Measurements from ENCODE around the gene ACSF2. TPM values are rescaled to one million over a fixed set of nuclear protein-coding genes. Genes with fewer than 3 reads are reported as not detected.

Gene ACSF2
- total and polyA plus RNA-seq, 2 experiments from 2014 or later: 43.1 to 47.9 TPM

DNA sequence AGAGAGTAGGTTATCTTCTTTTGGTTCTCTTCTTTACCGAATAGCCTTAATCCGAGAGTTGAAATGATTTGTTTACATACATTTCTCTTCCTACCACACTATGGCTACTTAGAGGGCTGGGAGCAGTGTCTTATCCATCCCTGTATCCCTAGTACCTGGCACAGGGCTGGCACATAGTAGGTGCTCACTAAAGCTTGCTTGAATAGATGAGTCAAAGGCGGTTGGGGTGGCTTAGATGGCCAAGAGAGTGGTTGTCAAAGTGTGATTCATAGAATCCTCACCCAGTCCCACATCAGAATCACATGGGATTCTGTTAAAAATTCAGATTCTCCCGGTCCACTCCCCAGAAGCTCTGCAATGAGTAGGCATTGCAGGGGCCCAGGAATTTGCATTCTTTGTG is 31.6 kb downstream of the ACSF2 start:
- Histone ChIP-seq H3K79me2 (peaks cover 9% of the 10 kb centered on the region), H3K9me2 (replicated peaks; ENCODE audit: insufficient read depth) (no peaks in the 10 kb centered on the region)
- TF ChIP-seq EZH2 (IDR thresholded peaks at IDR 0.05; ENCODE audit: borderline replicate concordance) (no peak), EZH2phosphoT487 (IDR thresholded peaks at IDR 0.05; ENCODE audit: low read depth, severe bottlenecking, unreplicated experiment) (no peak)
- TF ChIP-seq, protein P1, sequence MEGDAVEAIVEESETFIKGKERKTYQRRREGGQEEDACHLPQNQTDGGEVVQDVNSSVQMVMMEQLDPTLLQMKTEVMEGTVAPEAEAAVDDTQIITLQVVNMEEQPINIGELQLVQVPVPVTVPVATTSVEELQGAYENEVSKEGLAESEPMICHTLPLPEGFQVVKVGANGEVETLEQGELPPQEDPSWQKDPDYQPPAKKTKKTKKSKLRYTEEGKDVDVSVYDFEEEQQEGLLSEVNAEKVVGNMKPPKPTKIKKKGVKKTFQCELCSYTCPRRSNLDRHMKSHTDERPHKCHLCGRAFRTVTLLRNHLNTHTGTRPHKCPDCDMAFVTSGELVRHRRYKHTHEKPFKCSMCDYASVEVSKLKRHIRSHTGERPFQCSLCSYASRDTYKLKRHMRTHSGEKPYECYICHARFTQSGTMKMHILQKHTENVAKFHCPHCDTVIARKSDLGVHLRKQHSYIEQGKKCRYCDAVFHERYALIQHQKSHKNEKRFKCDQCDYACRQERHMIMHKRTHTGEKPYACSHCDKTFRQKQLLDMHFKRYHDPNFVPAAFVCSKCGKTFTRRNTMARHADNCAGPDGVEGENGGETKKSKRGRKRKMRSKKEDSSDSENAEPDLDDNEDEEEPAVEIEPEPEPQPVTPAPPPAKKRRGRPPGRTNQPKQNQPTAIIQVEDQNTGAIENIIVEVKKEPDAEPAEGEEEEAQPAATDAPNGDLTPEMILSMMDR (IDR thresholded peaks at IDR 0.05; ENCODE audit: poor library complexity): no peak

DNA sequence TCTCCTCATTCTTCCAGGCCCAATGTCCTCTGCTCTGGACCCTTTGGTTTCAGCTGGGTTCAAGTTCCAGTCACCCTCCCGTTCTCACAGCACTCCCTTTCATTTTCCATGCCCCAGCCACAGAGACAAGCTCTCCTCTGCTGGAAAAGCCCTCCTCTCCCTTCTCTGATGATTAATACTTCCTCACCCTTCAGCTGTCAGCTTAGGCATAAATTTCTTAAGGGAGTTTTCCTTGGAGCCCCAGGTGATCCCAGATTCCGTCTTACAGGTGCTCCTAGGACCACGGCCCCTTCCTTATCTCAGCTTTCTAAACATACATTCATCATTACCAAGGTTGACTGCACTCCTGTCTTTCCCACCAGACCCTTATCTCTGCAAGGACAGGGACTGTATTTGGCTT is 32.3 kb downstream of the ACSF2 start:
- Histone ChIP-seq H3K79me2 (peaks cover 3% of the 10 kb centered on the region), H3K27ac (peak overlapping the region; percentile 83), H3K27me3 (no peaks in the 10 kb centered on the region), H2AFZ (no peak overlapping the region), H3K4me3 (no peak overlapping the region), H3K36me3 (replicated peaks; ENCODE audit: insufficient read depth, low read depth) (no peaks in the 10 kb centered on the region), H3K9me2 (replicated peaks; ENCODE audit: insufficient read depth) (no peaks in the 10 kb centered on the region), H3K9me3 (ENCODE audit: low read depth) (no peaks in the 10 kb centered on the region), H3K4me1 (ENCODE audit: insufficient read depth) (peaks cover 12% of the 10 kb centered on the region), H3K4me2 (no peak overlapping the region), H4K20me1 (ENCODE audit: insufficient read depth, poor library complexity, severe bottlenecking) (no peaks in the 10 kb centered on the region)
- TF ChIP-seq EZH2 (IDR thresholded peaks at IDR 0.05; ENCODE audit: borderline replicate concordance) (no peak), EZH2phosphoT487 (IDR thresholded peaks at IDR 0.05; ENCODE audit: low read depth, severe bottlenecking, unreplicated experiment) (no peak)
- TF ChIP-seq, protein P1 (IDR thresholded peaks at IDR 0.05; ENCODE audit: poor library complexity): no peak
- no peak for DNase-seq (ENCODE audit: low spot score)
- 69% methylated on average over 3 of the region's 3 CpGs for WGBS (ENCODE audit: low lambda C conversion rate, missing lambda C conversion rate)

More for the DNA sequence above, 31.6 kb downstream of the ACSF2 start:
- H3K9me3 ChIP-seq (ENCODE audit: low read depth): no peaks in the 10 kb centered on the region
- no peaks in the 10 kb centered on the region for H3K36me3 ChIP-seq (replicated peaks; ENCODE audit: insufficient read depth, low read depth)
- no peak overlapping the region for H2AFZ ChIP-seq
- no peak overlapping the region for H3K4me3 ChIP-seq
- H3K4me2 ChIP-seq: no peak overlapping the region
- no peaks in the 10 kb centered on the region for H3K27me3 ChIP-seq
- no peak overlapping the region for H3K27ac ChIP-seq
- DNase-seq (ENCODE audit: low spot score): no peak
- peaks cover 12% of the 10 kb centered on the region for H3K4me1 ChIP-seq (ENCODE audit: insufficient read depth)
- H4K20me1 ChIP-seq (ENCODE audit: insufficient read depth, poor library complexity, severe bottlenecking): no peaks in the 10 kb centered on the region
- 98% methylated on average over 4 of the region's 4 CpGs for WGBS (ENCODE audit: low lambda C conversion rate, missing lambda C conversion rate)

DNA sequence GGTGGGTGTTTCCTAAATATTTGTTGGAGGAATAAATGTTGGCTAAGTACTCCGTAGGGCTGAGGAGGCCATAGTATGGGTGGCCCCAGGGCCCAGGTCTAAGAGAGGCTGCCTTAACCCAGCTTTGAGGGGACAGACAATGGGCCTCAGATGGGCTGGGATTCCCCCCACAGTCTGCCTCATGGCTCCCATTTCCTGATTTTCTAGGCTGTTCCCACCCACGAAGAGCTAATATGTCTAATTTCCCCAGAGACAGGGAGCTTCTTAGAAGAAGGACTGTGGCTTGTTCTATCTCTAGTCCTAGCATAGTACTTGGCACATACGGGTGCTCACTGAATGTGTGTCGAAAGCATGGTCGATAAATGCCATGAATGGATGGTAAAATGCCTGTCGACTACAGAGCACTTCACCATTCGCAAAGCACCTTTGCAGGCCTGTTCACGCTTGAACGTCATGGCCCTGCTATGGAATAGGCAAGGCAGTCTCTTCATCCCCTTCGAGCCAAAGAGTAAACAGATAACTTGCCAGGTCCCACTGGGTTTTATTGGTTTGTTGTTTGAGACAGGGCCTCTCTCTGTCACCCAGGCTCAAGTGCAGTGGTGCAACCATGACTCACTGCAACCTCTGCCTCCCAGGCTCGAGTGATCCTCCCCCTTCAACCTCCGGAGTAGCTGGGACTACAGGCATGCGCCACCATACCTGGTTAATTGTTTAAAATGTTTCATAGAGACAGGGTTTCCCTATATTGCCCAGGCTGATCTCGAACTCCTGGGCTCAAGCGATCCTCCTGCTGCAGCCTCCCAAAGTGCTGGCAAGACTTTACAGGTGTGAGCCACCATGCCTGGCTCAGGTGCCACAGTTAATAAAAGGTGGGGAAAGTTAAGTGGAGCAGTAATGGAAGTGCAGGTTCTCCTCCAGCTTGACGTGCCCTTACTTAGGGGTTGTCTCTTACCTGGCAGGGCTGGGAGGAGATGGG is 33.0 kb downstream of the ACSF2 start:
- Histone ChIP-seq H3K4me3 (no peak overlapping the region), H3K27ac (peak overlapping the region; percentile 83), H3K4me1 (ENCODE audit: insufficient read depth) (peaks cover 12% of the 10 kb centered on the region), H3K27me3 (no peaks in the 10 kb centered on the region), H3K9me3 (ENCODE audit: low read depth) (no peaks in the 10 kb centered on the region), H3K9me2 (replicated peaks; ENCODE audit: insufficient read depth) (no peaks in the 10 kb centered on the region), H3K36me3 (replicated peaks; ENCODE audit: insufficient read depth, low read depth) (no peaks in the 10 kb centered on the region), H3K79me2 (no peaks in the 10 kb centered on the region), H2AFZ (no peak overlapping the region), H4K20me1 (ENCODE audit: insufficient read depth, poor library complexity, severe bottlenecking) (no peaks in the 10 kb centered on the region), H3K4me2 (no peak overlapping the region)
- DNase-seq (ENCODE audit: low spot score): peak; percentile 63
- no peak for TF ChIP-seq EZH2phosphoT487 (IDR thresholded peaks at IDR 0.05; ENCODE audit: low read depth, severe bottlenecking, unreplicated experiment)
- TF ChIP-seq, protein P1 (IDR thresholded peaks at IDR 0.05; ENCODE audit: poor library complexity): no peak
- no peak for TF ChIP-seq EZH2 (IDR thresholded peaks at IDR 0.05; ENCODE audit: borderline replicate concordance)
- WGBS (ENCODE audit: low lambda C conversion rate, missing lambda C conversion rate): 74% methylated on average over 16 of the region's 16 CpGs
